Stomach (tissue), 4 donors: Measurements from ENCODE around the gene KDM8.

Source experiments
- CTCF ChIP-seq, 7 experiments: fragments of 450-650 bp in 4 of 7; fragments of 200-600 bp in 3 of 7; sonication (generic) in 3 of 7; IDR thresholded peaks; one replicate each; pipeline ENCODE4 v1.5.1; 2016 to 2019; ENCODE audit warnings: antibody characterized with exemption in 7 of 7, control low read depth in 2 of 7, mild to moderate bottlenecking in 1 of 7
- POLR2A ChIP-seq, 4 donors: fragments of 450-650 bp; IDR thresholded peaks; one replicate each; pipeline ENCODE4 v1.6.1; 2016; ENCODE audit warnings: antibody characterized with exemption in 4 of 4, control low read depth in 2 of 4, mild to moderate bottlenecking in 1 of 4, moderate library complexity in 1 of 4

DNA sequence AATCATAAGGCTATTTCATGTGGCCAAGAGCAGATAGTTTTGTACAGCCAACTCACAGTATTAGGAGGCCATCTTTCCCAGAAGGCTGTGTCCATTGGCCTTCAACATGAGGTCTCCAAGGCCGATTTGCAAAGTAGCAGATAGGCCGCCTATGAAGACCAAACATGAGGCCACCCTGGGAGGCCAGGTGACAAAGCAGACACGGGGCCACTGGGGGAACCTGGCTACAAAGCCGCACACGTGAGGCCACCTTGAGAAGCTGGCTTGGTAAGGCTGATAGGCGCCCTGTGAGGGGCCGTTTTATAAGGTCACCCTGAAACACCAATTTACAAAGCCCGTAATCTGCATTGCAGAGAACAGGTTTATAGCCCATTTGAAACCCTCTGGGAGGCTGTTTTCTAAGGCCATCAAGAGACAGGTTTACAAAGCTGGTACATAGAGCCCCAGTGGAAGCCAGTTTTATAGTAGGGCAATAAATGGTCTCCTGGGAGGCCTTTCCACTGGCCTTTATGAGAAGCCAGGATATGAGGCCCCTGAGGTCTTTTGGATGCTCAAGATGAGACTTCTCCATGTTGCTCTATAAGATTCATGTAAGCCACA lies 4.9 kb downstream of the KDM8 start:
- TF ChIP-seq CTCF (IDR thresholded peaks at IDR 0.05) (no peak), POLR2A (IDR thresholded peaks at IDR 0.05) (no peak)
